HepG2 (cell line): ENCODE data around the gene SLC4A9. TPM values are rescaled to one million over a fixed set of nuclear protein-coding genes. Genes with fewer than 3 reads are reported as not detected.
A peak's percentile ranks its signal among the peaks of the same experiment; 100 is the strongest.

Experiments used
- ARNT ChIP-seq: fragments of 450-650 bp; IDR thresholded peaks from 2 replicates; pipeline ENCODE4 v1.6.1; 2017
- CEBPG ChIP-seq: IDR thresholded peaks from 2 replicates; pipeline ENCODE4 v1.6.1; 2016
- CHCHD3 ChIP-seq: sonication (generic); formaldehyde crosslinking; IDR thresholded peaks from 2 replicates; pipeline ENCODE4 v1.8.0; 2022; ENCODE audit warnings: mild to moderate bottlenecking, missing genetic modification reagents, moderate library complexity
- KDM3A ChIP-seq: IDR thresholded peaks from 2 replicates; pipeline ENCODE4 v1.6.1; 2018; ENCODE audit warnings: low read depth, missing compliant biosample characterization
- KDM5B ChIP-seq: sonication (generic); formaldehyde crosslinking; IDR thresholded peaks from 2 replicates; pipeline ENCODE4 v1.4.0; 2020; ENCODE audit warnings: missing genetic modification reagents, mild to moderate bottlenecking, borderline replicate concordance
- KLF9 ChIP-seq: IDR thresholded peaks from 2 replicates; pipeline ENCODE4 v1.6.1; 2016; ENCODE audit warnings: low read depth
- MEIS1 ChIP-seq: sonication (generic); formaldehyde crosslinking; IDR thresholded peaks from 2 replicates; pipeline ENCODE4 v1.9.0; 2021; ENCODE audit warnings: mild to moderate bottlenecking, missing genetic modification reagents, moderate library complexity, borderline replicate concordance
- PCBP1 ChIP-seq: fragments of 200-400 bp; formaldehyde crosslinking; IDR thresholded peaks from 2 replicates; pipeline ENCODE4 v1.6.1; 2017; ENCODE audit warnings: mild to moderate bottlenecking, low read depth, low read length, borderline replicate concordance
- REPIN1 ChIP-seq: sonication (generic); formaldehyde crosslinking; IDR thresholded peaks from 2 replicates; pipeline ENCODE4 v1.8.0; 2022; ENCODE audit warnings: missing genetic modification reagents, low read depth, mild to moderate bottlenecking, borderline replicate concordance
- TAF15 ChIP-seq: fragments of 200-400 bp; formaldehyde crosslinking; IDR thresholded peaks from one replicate; pipeline ENCODE4 v1.6.1; 2018; ENCODE audit warnings: mild to moderate bottlenecking, low read depth, low read length; ENCODE audit not compliant: poor library complexity, severe bottlenecking
- TBL1XR1 ChIP-seq: fragments of 150-350 bp; IDR thresholded peaks from 2 replicates; pipeline ENCODE4 v1.6.1; 2014; ENCODE audit warnings: borderline replicate concordance, low read length; ENCODE audit not compliant: partially characterized antibody
- XRCC5 ChIP-seq: fragments of 200-400 bp; formaldehyde crosslinking; optimal IDR thresholded peaks from 2 replicates; pipeline ENCODE3; 2017; ENCODE audit warnings: mild to moderate bottlenecking, low read length
- ZNF101 ChIP-seq: sonication (generic); formaldehyde crosslinking; IDR thresholded peaks from 2 replicates; pipeline ENCODE4 v1.4.0; 2020; ENCODE audit warnings: mild to moderate bottlenecking, low read depth, missing genetic modification reagents, borderline replicate concordance
- ZNF274 ChIP-seq: sonication (generic); formaldehyde crosslinking; IDR thresholded peaks from 2 replicates; pipeline ENCODE4 v1.5.1; 2020; ENCODE audit warnings: mild to moderate bottlenecking, missing genetic modification reagents
- ZNF761 ChIP-seq: sonication (generic); formaldehyde crosslinking; conservative IDR thresholded peaks from 2 replicates; pipeline ENCODE4 v1.4.0; 2020; ENCODE audit warnings: mild to moderate bottlenecking, missing genetic modification reagents
- ZNF772 ChIP-seq: sonication (generic); formaldehyde crosslinking; IDR thresholded peaks from 2 replicates; pipeline ENCODE4 v1.5.0; 2020; ENCODE audit warnings: mild to moderate bottlenecking, missing genetic modification reagents
- ZNF773 ChIP-seq: sonication (generic); formaldehyde crosslinking; IDR thresholded peaks from 2 replicates; pipeline ENCODE4 v1.4.0; 2020; ENCODE audit warnings: missing genetic modification reagents, borderline replicate concordance
- polyA plus RNA-seq, 8 experiments: library from polyadenylated mRNA; depleted of rRNA in 3 of 8; stranded (reverse) in 7 of 8; unstranded in 1 of 8; fragments of >200 nt; fragmentation: Illumina TruSeq in 4 of 8; extraction: Trizol in 4 of 8; gene quantifications; 2 replicates each; pipeline versions ENCODE4 v1.2.1 to v1.2.3, GENCODE V29; 2011 to 2016; ENCODE audit warnings: low read depth in 4 of 8, missing spikeins in 1 of 8, mixed read lengths in 1 of 8; ENCODE audit not compliant: insufficient read depth in 1 of 8
- total RNA-seq, 5 experiments: library from RNA; depleted of rRNA; stranded (reverse); fragments of >200 nt; fragmentation: Illumina TruSeq; extraction: Trizol; gene quantifications; 2 replicates each; pipeline ENCODE4 v1.2.3, GENCODE V29; 2016; ENCODE audit warnings: low read depth in 1 of 5
- TF ChIP-seq, protein P1 (sequence below): sonication (generic); formaldehyde crosslinking; IDR thresholded peaks from 2 replicates; pipeline ENCODE4 v1.9.0; 2021; ENCODE audit warnings: missing genetic modification reagents, borderline replicate concordance
- TF ChIP-seq, protein P2 (sequence below), 2 experiments: sonication (generic) in 1 of 2; formaldehyde crosslinking in 1 of 2; IDR thresholded peaks; 2 replicates each; pipeline versions ENCODE4 v1.4.0 to v1.6.1; 2018 to 2020; ENCODE audit warnings: missing genetic modification reagents in 2 of 2, borderline replicate concordance in 1 of 2, low read depth in 1 of 2, mild to moderate bottlenecking in 1 of 2, missing biosample characterization in 1 of 2
- TF ChIP-seq, protein P3 (sequence below): sonication (generic); formaldehyde crosslinking; IDR thresholded peaks from 2 replicates; pipeline ENCODE4 v1.5.1; 2020; ENCODE audit warnings: missing genetic modification reagents, mild to moderate bottlenecking, borderline replicate concordance
- TF ChIP-seq, protein P4 (sequence below): sonication (generic); formaldehyde crosslinking; IDR thresholded peaks from 2 replicates; pipeline ENCODE4 v1.5.0; 2020; ENCODE audit warnings: missing genetic modification reagents
- TF ChIP-seq, protein P5 (sequence below): sonication (generic); formaldehyde crosslinking; IDR thresholded peaks from 2 replicates; pipeline ENCODE4 v1.8.0; 2022; ENCODE audit warnings: mild to moderate bottlenecking, missing genetic modification reagents

The SLC4A9 gene
- total and polyA plus RNA-seq, 2 of the 13 experiments (the other 11 are each of a cell fraction or from before 2014, with no cell fraction given): not detected

DNA sequence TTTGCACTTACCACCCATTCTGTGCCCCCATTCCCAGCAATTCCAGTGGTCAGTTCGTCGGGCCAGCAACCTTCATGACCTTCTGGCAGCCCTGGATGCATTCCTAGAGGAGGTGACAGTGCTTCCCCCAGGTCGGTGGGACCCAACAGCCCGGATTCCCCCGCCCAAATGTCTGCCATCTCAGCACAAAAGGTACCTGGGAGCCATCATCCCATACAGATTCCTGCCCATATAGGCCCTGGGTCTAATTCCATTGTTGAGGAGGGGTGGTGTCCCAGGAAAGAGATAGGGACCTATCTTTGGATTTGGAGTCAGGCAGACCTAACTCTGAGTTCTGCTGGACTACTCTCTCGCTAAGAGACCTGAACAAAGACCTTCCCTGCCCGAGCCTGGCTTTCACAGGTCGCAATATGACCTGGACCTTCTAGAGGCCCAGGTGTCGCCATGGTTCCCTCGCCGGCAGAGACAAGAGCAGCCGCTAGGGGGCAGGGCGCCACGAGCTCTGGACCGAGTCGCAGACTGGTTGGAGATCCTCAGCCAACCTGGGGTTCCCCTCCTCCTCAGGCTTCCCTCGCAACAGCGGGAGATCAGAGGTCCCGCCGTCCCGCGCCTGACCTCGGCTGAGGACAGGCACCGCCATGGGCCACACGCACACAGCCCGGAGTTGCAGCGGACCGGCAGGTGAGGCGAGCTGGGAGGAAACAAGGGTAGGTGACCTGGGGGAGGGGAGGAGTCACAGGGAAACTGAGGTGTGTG is 3.1 kb downstream of the SLC4A9 start (continued):
- TF ChIP-seq ZNF761 (CRISPR knock-in tag) (peak; percentile 76; the same call in 1 of the 2 replicates), KLF9 (CRISPR knock-in tag) (no peak), ZNF274 (no peak), TAF15 (no peak), MEIS1 (CRISPR knock-in tag) (peak; percentile 65; the same call in 1 of the 2 replicates), CHCHD3 (CRISPR knock-in tag) (no peak), ZNF773 (CRISPR knock-in tag) (no peak), KDM3A (CRISPR knock-in tag) (peak; percentile 38; the same call in 1 of the 2 replicates), ZNF101 (CRISPR knock-in tag) (no peak), TBL1XR1 (no peak), KDM5B (CRISPR knock-in tag) (peak; percentile 23; the same call in 1 of the 2 replicates), XRCC5 (peak; percentile 97), PCBP1 (no peak), ZNF772 (CRISPR knock-in tag) (peak; percentile 39; the same call in 1 of the 2 replicates), REPIN1 (CRISPR knock-in tag) (0 out of 2 replicates have a peak, but pooled peaks have one; percentile 64), ARNT (no peak), CEBPG (0 out of 2 replicates have a peak, but pooled peaks have one; percentile 22)
- TF ChIP-seq, protein P1, sequence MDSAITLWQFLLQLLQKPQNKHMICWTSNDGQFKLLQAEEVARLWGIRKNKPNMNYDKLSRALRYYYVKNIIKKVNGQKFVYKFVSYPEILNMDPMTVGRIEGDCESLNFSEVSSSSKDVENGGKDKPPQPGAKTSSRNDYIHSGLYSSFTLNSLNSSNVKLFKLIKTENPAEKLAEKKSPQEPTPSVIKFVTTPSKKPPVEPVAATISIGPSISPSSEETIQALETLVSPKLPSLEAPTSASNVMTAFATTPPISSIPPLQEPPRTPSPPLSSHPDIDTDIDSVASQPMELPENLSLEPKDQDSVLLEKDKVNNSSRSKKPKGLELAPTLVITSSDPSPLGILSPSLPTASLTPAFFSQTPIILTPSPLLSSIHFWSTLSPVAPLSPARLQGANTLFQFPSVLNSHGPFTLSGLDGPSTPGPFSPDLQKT (CRISPR knock-in tag): no peak
- TF ChIP-seq, protein P2, sequence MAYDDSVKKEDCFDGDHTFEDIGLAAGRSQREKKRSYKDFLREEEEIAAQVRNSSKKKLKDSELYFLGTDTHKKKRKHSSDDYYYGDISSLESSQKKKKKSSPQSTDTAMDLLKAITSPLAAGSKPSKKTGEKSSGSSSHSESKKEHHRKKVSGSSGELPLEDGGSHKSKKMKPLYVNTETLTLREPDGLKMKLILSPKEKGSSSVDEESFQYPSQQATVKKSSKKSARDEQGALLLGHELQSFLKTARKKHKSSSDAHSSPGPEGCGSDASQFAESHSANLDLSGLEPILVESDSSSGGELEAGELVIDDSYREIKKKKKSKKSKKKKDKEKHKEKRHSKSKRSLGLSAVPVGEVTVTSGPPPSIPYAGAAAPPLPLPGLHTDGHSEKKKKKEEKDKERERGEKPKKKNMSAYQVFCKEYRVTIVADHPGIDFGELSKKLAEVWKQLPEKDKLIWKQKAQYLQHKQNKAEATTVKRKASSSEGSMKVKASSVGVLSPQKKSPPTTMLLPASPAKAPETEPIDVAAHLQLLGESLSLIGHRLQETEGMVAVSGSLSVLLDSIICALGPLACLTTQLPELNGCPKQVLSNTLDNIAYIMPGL (CRISPR knock-in tag; IDR thresholded peaks at IDR 0.05; ENCODE audit: borderline replicate concordance in 1 of 2, low read depth in 1 of 2): peak; percentile 93 to 95
- TF ChIP-seq, protein P3, sequence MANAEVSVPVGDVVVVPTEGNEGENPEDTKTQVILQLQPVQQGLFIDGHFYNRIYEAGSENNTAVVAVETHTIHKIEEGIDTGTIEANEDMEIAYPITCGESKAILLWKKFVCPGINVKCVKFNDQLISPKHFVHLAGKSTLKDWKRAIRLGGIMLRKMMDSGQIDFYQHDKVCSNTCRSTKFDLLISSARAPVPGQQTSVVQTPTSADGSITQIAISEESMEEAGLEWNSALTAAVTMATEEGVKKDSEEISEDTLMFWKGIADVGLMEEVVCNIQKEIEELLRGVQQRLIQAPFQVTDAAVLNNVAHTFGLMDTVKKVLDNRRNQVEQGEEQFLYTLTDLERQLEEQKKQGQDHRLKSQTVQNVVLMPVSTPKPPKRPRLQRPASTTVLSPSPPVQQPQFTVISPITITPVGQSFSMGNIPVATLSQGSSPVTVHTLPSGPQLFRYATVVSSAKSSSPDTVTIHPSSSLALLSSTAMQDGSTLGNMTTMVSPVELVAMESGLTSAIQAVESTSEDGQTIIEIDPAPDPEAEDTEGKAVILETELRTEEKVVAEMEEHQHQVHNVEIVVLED (CRISPR knock-in tag): no peak
- TF ChIP-seq, protein P4, sequence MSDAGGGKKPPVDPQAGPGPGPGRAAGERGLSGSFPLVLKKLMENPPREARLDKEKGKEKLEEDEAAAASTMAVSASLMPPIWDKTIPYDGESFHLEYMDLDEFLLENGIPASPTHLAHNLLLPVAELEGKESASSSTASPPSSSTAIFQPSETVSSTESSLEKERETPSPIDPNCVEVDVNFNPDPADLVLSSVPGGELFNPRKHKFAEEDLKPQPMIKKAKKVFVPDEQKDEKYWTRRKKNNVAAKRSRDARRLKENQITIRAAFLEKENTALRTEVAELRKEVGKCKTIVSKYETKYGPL (CRISPR knock-in tag): no peak
- TF ChIP-seq, protein P5, sequence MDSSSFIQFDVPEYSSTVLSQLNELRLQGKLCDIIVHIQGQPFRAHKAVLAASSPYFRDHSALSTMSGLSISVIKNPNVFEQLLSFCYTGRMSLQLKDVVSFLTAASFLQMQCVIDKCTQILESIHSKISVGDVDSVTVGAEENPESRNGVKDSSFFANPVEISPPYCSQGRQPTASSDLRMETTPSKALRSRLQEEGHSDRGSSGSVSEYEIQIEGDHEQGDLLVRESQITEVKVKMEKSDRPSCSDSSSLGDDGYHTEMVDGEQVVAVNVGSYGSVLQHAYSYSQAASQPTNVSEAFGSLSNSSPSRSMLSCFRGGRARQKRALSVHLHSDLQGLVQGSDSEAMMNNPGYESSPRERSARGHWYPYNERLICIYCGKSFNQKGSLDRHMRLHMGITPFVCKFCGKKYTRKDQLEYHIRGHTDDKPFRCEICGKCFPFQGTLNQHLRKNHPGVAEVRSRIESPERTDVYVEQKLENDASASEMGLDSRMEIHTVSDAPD: 0 out of 2 replicates have a peak, but pooled peaks have one; percentile 26
